Mucosa of descending colon (tissue), 3 donors: Measurements from ENCODE around the gene TOP1. TPM values are rescaled to one million over a fixed set of nuclear protein-coding genes. Genes with fewer than 3 reads are reported as not detected.

Source experiments
- ATAC-seq: fragments of 200-7000 bp; cut with Tn5 transposase; one replicate; pipeline ENCODE4 v1.9.1; 2020; ENCODE audit warnings: mild to moderate bottlenecking, moderate library complexity
- DNase-seq, 3 donors: peaks; one replicate each; pipeline ENCODE4 v3.0.0-alpha.2; 2020
- H3K36me3 ChIP-seq: fragments of 200-600 bp; one replicate; pipeline ENCODE4 v1.8.0; 2021; ENCODE audit warnings: low read depth, mild to moderate bottlenecking
- H3K4me1 ChIP-seq: fragments of 200-600 bp; one replicate; pipeline ENCODE4 v1.8.0; 2021; ENCODE audit warnings: low read depth, mild to moderate bottlenecking
- H3K4me3 ChIP-seq: fragments of 200-600 bp; one replicate; pipeline ENCODE4 v1.8.0; 2021; ENCODE audit warnings: mild to moderate bottlenecking
- H3K9me3 ChIP-seq: fragments of 200-600 bp; one replicate; pipeline ENCODE4 v1.8.0; 2021; ENCODE audit warnings: mild to moderate bottlenecking
- CTCF ChIP-seq: fragments of 200-600 bp; IDR thresholded peaks from one replicate; pipeline ENCODE4 v1.8.0; 2022; ENCODE audit warnings: antibody characterized with exemption, mild to moderate bottlenecking
- intact Hi-C, 2 donors: fragments of 100-400 bp; cut with DNase I in 1 of 2; cut with micrococcal nuclease in 1 of 2; formaldehyde crosslinking; loops; one replicate each; pipeline versions ENCODE4 v1.11.0 to v1.11.1; 2022; cut with DNase I, micrococcal nuclease
- total RNA-seq, 3 donors: library from RNA; stranded (reverse); fragmentation: NEBNext Ultra II Directional in 2 of 3; extraction: Animal tissue kit (Norgen Biotek cat#: 25700) in 2 of 3; gene quantifications; one replicate each; pipeline versions ENCODE4 v1.2.1 to v1.2.4, GENCODE V29; 2021 to 2023
- donor health status: DM: no; HTN: no; CAD: no; lungs with moderate emphysema.
- donor health status: DM: no; HTN: no; CAD: no.
- donor health status: DM: no; HTN: yes; CAD: no.

The TOP1 gene
- total RNA-seq, 3 donors from 2014 or later = 51.8 to 60.0 (median 57.7) TPM

- Histone ChIP-seq H3K4me1 (peaks cover 35% of the 10 kb centered on the region), H3K4me3 (no peak overlapping the region), H3K9me3 (no peaks in the 10 kb centered on the region), H3K36me3 (no peaks in the 10 kb centered on the region)
- TF ChIP-seq CTCF = no peak
- ATAC-seq = no peak
- intact Hi-C loops = no loop called here
- no peak for DNase-seq
Observed at GRCh38 chr20:41145317-41145716, 116.7 kb downstream of the TOP1 start.

- peaks cover 34% of the 10 kb centered on the region for H3K4me1 ChIP-seq
- no peak for TF ChIP-seq CTCF
- no peaks in the 10 kb centered on the region for H3K9me3 ChIP-seq
- DNase-seq (no peak), ATAC-seq (peak; percentile 19)
- H3K36me3 ChIP-seq = no peaks in the 10 kb centered on the region
- intact Hi-C loops = no loop called here
- H3K4me3 ChIP-seq = no peak overlapping the region
Observed at GRCh38 chr20:41145821-41146620, 117.4 kb downstream of the TOP1 start.

- H3K9me3 ChIP-seq = no peaks in the 10 kb centered on the region
- no peak overlapping the region for H3K4me3 ChIP-seq
- intact Hi-C loops = no loop called here
- TF ChIP-seq CTCF = no peak
- ATAC-seq (no peak), DNase-seq (no peak)
- peaks cover 31% of the 10 kb centered on the region for H3K4me1 ChIP-seq
- H3K36me3 ChIP-seq = no peaks in the 10 kb centered on the region
Observed at GRCh38 chr20:41147767-41148191, 119.2 kb downstream of the TOP1 start.

- Histone ChIP-seq H3K4me3 (no peak overlapping the region), H3K36me3 (no peaks in the 10 kb centered on the region), H3K4me1 (peaks cover 31% of the 10 kb centered on the region), H3K9me3 (no peaks in the 10 kb centered on the region)
- DNase-seq (no peak), ATAC-seq (no peak)
- no peak for TF ChIP-seq CTCF
- intact Hi-C loops = no loop called here
Observed at GRCh38 chr20:41148942-41149341, 120.3 kb downstream of the TOP1 start.

- no peaks in the 10 kb centered on the region for H3K9me3 ChIP-seq
- no peak for TF ChIP-seq CTCF
- intact Hi-C loops = no loop called here
- peak; percentile 4 for ATAC-seq
- H3K36me3 ChIP-seq = no peaks in the 10 kb centered on the region
- peaks cover 23% of the 10 kb centered on the region for H3K4me1 ChIP-seq
- H3K4me3 ChIP-seq = no peak overlapping the region
- DNase-seq = no peak
Observed at GRCh38 chr20:41150664-41151063, 122.0 kb downstream of the TOP1 start.
